HG03354 (cell line): ENCODE results near the gene MYO18B.

Experiments
- ATAC-seq: cut with Tn5 transposase; IDR thresholded peaks from one replicate; pipeline ENCODE4 v1.9.1; 2021; ENCODE audit warnings: mild to moderate bottlenecking; ENCODE audit not compliant: unreplicated experiment, poor library complexity, severe bottlenecking

MYO18B gene

DNA sequence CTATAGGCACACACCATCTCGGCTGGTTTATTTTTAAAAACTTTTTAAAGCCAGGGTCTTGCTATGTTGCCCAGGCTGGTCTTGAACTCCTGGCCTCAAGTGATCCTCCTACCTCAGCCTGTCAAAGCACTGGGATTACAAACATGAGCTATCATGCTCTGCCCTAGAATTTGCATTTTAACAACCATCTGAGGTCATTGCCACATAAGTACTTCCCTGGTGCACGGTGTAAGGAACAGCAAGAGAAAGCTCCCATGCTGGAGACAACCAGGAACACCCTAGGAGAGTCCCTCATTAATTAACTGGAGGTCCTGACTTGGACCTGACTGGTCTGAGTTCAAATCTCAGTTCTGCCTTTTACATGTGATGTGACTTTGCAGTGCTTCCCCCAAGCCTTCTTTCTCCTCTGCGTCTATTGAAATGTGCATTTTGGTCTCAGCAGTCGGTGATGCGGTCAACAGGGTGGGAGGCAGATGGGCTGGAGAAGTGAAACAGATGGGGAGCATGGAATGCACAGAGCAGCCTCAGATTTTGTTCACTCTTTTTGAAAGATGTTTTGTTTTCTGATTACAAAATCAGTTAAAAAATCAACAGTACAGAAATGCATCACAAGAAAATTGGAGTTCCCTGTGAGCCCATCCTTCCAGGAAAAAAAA is 146.5 kb downstream of the MYO18B start:
- no peak for ATAC-seq

DNA sequence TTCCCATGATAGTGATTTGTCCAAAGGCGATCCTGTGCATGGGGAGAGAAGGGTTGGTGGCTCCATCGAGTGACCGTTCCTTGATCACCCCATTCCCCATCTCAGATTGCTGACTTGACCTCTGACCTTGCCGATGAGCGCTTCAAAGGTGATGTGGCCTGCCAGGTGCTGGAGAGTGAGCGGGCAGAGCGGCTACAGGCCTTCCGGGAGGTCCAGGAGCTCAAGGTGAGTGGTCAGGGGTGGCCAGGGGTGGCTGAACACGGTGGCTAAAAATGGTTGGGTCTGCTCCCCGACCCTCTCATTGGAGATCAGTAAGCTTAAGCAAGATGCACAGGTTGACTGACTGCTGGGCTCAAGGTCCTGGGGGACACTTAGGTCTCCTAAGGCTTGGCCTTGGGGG is 148.7 kb downstream of the MYO18B start:
- no peak for ATAC-seq

DNA sequence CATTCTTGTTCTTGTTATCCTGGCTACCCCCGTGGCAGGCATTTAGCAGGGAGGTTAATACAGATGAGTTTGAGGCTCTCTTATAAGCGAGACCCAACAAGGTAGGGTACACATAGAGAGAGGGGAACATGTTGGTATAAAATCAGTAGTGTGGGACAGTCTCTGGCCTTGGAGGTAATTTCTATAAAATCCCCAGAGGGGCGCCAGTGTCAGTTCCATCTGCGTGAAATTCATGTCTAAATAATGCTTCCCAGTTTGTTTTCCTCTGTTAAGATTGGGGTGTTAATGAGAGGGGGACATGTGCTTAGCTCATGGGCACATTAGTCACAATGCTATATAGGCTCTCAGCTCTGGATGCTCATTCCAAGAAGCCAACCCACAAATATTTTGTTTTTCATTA is 150.7 kb downstream of the MYO18B start:
- ATAC-seq = no peak

DNA sequence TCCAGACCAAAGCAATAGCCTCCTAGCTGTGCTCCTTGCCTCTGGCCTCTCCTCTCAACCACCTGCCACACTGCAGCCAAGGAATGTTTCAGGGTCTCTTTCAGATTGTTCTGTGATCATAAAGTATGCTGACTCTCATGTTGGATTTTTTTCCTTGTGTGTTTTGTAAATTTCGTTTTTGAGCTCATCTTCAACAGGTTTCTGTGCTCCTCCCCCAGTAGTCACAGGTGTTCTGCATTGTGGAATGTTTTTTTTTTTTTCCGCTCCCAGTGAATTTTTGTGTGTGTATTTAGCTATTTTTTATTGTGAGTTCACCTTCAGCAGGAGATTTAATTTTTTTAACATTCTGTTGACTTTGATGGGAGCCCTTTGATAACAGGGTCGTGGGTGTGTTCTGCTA is 153.7 kb downstream of the MYO18B start:
- ATAC-seq = no peak

DNA sequence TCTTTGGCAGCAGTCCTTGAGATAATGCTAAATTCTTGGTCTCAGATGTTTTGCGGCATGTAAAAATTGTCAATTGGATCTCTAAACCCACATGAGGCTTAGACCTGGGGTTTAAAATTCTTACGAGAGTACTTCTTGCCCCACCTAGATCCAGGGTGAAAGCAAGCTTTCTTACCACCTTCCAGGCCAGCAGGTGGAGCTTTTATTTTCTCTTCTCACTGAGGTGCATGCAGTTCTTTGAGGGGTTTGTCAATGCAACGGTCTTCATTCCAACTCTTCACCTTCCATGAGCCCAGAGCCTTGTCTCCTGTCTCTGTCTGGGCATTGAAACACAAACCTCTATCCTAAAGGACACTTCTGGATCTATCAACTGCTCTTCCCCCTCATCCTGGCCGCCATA is 154.1 kb downstream of the MYO18B start:
- no peak for ATAC-seq

DNA sequence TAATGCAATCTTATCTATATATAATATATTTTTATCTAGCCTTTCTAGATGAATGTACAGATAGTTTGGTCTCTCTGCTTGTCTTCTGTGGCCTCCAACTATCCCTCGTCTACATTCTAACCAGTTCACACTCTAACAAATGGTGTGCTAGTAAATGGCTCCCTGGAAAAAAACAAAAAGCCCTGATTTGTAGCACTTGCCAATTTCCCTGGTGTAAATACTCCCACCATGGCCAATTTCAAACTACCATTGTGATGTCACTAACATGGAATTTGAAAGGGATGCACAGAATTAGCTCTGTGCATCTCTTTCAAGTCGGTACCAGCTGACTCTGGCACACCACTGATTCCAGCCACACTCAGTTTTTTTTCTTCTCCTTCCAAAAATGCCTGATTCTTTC is 154.6 kb downstream of the MYO18B start:
- no peak for ATAC-seq

DNA sequence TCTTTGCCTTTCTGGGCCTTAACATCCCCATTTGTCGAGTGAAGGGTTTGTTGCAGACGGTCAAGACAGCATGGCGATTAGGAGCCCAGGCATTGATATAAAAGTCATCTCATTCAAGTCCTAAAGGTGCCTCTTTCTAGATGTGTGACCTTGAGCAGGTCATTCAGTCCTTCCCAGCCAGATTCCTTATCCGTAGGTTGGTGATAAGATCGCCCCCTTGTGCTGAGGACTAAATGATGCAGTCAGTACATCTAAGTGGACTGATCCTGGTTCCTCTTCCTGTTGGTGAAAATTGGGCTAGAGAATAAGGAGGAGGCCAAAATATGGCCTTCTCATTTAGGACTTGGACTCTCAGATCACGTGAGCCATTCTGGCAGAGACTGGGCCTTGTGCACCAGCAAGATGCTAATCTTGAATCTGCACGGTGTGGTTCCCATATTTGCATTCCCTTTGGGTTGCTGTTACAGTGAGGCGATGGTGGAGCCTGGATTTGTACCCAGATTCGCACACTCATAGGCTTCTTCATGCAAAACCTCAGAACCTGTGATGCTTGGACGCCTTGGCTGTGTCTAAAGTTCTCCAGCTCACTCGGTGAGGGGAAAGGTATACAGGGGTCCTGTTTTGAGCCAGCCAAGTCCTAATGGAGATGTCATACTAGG is 156.8 kb downstream of the MYO18B start:
- ATAC-seq = no peak

DNA sequence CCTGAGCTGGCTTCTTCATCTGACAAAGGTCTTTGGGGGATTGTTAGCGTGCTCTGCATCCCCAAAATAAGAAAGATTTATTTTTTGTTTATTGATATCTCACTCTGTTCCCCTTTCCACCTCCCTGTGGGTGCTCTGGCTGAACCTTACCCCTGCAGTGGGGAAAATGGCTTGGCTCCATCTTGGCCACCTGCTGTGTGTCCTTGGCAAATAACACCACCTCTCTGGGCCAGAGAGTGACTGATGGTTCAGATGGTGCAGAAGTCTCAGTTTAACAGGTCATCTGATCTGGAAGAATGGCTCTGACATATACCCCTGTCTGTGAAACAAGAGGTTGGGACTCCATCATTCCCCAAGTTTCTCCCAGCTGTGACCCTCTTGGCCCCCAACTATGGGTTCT is 157.6 kb downstream of the MYO18B start:
- no peak for ATAC-seq

DNA sequence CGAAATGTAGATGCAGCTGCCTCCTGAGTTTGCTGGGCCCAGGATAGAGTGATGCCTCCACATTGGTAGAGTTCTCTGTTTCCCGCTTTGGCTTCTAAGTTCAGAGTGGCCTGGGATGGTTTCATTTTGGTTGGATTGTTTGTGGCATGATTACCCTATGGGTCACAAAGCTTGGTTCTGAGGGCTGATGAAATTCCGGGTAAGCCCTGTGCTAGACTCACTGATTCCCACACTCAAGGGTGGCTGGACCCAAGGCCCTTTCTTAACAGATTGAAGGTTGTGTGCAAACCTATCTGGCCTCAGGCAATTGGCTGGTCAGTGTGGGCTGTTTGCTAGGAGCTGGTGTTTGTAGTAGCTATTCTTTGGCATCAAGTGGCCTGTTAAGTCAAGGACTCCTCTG is 158.4 kb downstream of the MYO18B start:
- no peak for ATAC-seq

DNA sequence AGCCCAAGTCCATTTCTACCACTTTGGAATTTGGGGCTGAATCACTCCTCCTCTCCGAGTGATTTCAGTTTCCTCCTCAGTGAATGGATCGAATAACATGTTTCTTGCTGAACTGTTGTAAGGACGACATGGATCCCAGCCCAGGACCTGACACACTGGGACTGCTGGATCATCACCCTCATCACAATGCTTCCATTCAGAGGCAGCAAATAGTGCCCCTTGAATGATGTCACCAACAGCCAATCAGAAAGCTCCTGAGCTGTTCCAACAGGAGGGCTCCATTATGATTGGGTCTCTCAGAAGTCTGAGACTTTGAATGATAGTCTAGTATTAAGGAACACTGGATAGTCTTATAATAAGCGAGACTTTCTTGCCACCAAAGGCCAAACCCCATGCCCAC is 158.9 kb downstream of the MYO18B start:
- no peak for ATAC-seq

DNA sequence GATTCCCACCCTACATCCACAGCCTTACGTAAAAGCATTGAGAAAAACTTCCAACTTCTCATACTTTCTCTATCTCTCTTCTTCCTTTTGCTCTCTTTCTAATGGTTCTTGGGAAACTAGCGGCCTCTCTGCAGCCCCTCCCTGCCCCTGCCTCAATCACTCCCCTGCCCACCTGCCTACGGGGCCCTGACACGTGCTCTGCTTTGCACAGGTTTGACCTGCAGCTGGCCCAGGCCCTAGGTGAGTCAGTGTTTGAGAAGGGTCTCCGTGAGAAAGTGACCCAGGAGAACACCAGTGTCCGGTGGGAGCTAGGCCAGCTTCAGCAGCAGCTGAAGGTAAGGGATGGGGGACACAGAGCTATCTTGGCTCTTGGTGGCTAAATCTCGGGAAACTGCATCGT is 160.4 kb downstream of the MYO18B start:
- no peak for ATAC-seq

DNA sequence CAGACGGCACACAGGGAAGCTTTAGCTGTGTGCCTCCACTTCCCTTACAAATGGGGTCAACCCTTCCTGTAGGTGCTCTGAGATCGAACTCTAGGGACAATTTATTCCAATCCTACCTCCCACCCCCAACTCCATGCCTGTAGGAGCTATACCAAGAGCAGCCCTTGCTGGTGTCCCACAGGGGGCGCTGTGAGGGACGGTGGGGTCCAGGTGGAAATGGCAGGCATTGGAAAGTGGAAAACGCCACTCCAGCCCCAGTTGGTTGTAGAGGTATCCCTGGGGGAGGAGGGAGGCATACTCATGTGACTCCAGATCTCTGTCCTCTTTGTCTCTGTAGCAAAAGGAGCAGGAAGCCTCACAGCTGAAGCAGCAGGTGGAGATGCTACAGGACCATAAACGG is 161.3 kb downstream of the MYO18B start:
- ATAC-seq = no peak

DNA sequence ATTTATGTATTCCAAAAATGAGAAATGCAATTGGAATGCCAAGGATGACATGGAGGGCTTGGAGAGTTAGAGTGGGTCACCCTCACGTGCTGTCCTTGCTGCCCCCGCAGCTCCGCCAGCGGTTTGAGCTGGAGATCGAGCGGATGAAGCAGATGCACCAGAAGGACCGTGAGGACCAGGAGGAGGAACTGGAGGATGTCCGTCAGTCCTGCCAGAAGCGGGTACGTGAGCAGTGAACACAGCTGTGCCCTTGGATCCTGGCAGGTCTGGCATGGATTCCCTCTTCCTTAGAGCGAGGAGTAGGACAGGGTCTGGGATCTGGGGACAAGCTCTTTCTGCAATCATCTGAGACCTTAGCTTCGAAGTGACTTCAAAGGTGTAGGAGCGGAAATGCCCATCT is 166.2 kb downstream of the MYO18B start:
- no peak for ATAC-seq

DNA sequence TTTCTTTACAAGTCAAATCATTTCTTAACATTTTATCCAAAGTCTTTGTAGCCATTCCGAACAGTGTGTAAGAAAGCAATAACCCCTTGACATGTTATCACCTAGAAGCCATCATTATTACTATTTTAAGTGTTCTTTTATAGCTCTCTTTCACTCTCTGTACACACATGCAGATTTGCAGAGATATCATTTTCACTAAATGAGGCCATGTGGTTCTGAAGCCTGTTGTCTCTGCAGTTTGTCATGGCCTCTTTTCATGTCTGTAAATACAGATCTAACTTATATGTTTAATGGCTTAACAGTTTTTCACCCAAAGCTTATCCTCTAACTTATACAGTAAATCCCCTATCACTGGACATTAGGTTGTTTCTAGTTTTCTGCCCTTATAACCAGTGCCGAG is 166.8 kb downstream of the MYO18B start:
- ATAC-seq = no peak

DNA sequence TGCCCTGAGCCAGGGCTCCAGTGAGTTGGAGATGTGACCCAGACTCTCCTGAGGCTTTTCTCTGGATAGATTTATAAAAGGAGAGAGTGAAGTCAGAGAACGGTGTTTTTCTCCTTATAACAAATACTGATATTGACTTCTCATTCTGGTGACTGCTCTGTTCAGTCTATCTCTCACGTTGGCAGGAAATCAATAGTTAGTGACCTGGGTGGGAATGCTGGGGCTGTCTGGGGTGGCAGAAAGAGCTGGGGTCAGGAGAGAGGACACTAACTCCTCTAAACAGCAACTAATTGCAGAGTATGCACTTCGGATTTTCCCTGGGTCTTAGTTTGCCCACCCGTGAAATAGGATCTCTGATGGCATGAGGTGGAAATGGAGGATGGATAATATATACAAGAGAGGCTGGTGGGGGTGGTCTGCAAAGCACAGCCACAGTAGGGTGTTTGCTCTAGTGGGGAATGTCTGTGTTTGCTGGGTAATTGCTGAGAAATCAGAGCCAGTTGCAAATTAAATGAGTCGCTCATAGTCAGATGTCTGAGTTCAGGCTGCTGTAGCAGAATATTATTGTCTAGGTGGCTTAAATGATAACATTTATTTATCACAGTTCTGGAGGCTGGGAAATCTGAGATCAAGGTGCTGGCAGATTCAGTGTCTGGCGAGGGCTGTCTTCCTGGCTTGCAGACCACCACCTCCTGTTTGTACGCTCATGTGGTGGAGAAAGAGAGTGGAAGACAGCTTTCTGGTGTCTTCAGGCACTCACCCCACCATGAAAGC is 167.8 kb downstream of the MYO18B start:
- no peak for ATAC-seq

DNA sequence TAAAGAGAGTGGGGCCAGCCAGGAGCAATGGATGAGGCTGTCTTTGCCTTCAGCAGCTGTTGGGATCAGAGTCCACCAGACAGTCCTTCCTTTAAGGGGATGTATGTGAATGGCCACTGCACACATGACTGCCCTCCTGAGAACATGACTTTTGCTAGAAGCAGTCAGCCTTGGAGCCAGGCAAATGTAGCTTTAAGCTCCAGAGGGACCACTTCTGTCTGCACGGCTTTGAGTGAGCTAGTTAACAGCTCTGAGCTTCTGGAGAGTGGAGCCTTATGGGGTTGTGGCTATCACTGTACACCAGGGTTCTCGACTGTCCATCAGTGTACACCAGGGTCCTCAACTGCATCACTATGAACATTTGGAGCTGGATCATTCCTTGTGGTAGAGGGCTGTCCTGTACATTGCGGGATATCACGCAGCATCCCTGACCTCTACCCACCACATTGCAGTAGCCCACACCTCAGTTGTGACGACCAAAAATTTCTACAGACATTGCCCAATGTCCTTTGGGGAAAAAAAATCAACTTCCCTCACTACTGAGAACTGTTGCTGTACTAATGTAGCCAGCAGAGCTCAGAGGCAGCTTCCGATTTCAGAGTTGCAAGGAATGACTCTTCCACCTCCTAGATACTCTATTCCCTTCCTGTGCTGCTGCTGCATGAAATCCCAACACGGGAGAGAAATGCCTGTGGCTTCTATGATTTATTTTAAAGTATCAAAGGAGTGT is 169.4 kb downstream of the MYO18B start:
- no peak for ATAC-seq

DNA sequence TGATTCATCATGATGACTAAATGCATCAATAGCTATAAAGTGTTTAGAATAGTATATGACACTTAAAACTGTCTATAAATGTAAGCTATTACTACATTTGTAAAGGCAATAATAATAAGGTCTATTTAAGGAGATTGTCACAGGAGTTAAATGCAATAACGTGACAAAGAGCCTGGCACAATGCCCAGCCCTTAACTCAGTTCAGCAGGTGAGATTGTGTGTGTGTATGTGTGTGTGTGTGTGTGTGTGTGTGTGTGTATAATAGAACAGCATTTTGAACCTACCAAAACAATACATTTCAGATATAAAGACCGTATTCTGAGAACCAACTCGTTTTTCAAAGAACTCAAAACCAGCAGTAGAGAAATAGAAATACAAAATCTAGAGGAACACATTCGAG is 177.5 kb downstream of the MYO18B start:
- no peak for ATAC-seq

DNA sequence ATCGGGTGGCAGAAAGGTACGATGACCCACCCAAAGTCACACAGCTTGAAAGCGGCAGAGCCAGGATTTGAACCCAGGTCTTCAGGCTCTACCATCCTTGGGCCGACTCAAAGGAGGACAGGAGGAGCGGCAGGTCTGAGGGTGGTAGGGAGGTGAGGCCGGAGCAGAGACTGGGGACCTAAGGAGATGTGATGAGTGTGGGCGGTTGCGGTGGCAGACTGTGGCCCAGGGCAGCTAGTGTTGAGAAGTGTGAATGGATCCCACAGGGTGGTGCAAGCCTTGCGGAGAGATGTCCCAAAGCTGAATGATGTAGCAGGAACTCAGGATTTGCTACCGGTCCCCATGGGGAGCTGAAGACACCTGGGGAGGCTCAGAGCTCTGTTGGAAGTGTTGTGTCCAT is 180.2 kb downstream of the MYO18B start:
- no peak for ATAC-seq

DNA sequence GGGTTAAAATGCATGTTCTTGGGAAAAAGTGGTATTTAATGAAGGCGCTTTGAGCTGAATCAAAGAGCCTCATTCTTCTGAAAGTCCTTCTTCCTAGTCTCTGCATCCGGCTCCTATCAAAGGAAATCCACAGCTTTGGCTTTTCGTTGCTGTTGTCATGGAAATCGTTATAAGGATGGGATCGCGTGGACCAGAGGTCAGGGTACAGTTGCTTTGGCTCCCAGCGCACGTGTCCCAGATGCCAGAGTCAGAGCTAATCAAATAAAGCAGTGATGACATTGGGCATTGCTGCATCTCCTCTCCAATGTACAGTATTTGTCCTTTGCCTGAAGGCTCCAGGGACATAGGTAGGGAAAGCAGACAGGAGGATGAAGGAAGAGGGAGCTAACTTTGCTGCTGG is 181.9 kb downstream of the MYO18B start:
- no peak for ATAC-seq

DNA sequence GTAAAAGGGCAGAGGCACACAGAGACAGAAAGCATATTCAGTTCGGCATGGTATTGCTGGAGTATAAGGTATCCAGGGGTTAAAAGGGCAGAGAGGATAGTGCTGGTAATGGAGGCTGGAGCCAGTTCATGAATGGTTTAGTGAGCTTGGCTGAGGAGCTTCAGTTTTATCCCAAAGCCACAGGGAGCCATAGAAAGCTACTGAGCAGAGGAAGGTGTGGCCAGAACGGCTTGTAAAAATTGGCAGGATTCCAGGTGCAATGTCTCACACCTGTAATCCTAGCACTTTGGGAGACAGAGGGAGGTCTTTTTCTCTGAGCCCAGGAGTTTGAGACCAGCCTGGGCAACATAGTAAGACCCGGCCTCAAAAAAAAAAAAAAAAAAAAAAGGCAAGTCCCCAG is 186.1 kb downstream of the MYO18B start:
- ATAC-seq = no peak
